Activated CD8-positive, alpha-beta memory T cell treated with anti-CD3 and anti-CD28 coated beads, Interleukin-2, amount 50 U/mL, for 48 hours (primary cell): ENCODE measurements around the gene NPTX2.
A peak's percentile ranks its signal among the peaks of the same experiment; 100 is the strongest.
"Not testable (repeated sequence)": the region's sequence is repeated elsewhere in the genome, so short reads cannot be mapped to it uniquely, and the experiment has no call there.

ENCODE experiments used
- DNase-seq: peaks from one replicate; pipeline ENCODE4 v3.0.0-alpha.2; 2020

Gene NPTX2

GRCh38 chr7:98617051-98617959 is at the start of gene NPTX2:
NPTX2 (plus strand) TSS chr7:98617285; CDS start chr7:98617462, 177 bp downstream.
- peak; percentile 62 for DNase-seq

- no peak for DNase-seq
These were observed 49.1 kb upstream of the NPTX2 start for GRCh38 chr7:98567991-98568390.

- DNase-seq, result no peak
These were observed 48.2 kb upstream of the NPTX2 start for GRCh38 chr7:98568891-98569290.

GRCh38 chr7:98569691-98570337 is 47.3 kb upstream of the NPTX2 start:
- no peak for DNase-seq

GRCh38 chr7:98571006-98571405 is 46.1 kb upstream of the NPTX2 start:
- DNase-seq, result no peak

- DNase-seq, result no peak
These were observed 45.1 kb upstream of the NPTX2 start for GRCh38 chr7:98571986-98572385.

- not testable (repeated sequence) for DNase-seq
These were observed 44.4 kb upstream of the NPTX2 start for GRCh38 chr7:98572716-98573115.

- DNase-seq, result no peak
These were observed 43.3 kb upstream of the NPTX2 start for GRCh38 chr7:98573816-98574215.

- DNase-seq, result no peak
These were observed 41.2 kb upstream of the NPTX2 start for GRCh38 chr7:98575878-98576277.

- DNase-seq, result no peak
These were observed 32.3 kb upstream of the NPTX2 start for GRCh38 chr7:98584830-98585229.

- DNase-seq, result no peak
These were observed 25.2 kb upstream of the NPTX2 start for GRCh38 chr7:98591926-98592325.

- DNase-seq, result no peak
These were observed 22.7 kb upstream of the NPTX2 start for GRCh38 chr7:98594348-98594747.

- no peak for DNase-seq
These were observed 22.3 kb upstream of the NPTX2 start for GRCh38 chr7:98594787-98595186.

GRCh38 chr7:98598846-98599615 is 18.1 kb upstream of the NPTX2 start:
- no peak for DNase-seq

GRCh38 chr7:98599886-98600285 is 17.2 kb upstream of the NPTX2 start:
- DNase-seq, result no peak

GRCh38 chr7:98602755-98603398 is 14.2 kb upstream of the NPTX2 start:
- DNase-seq, result no peak

- no peak for DNase-seq
These were observed 13.7 kb upstream of the NPTX2 start for GRCh38 chr7:98603399-98603788.

GRCh38 chr7:98613601-98614425 is 3.3 kb upstream of the NPTX2 start:
- no peak for DNase-seq

GRCh38 chr7:98616381-98617050 is 569 bp upstream of the NPTX2 start:
- no peak for DNase-seq

GRCh38 chr7:98617960-98618418 is 904 bp downstream of the NPTX2 start:
- no peak for DNase-seq

- no peak for DNase-seq
These were observed 1.7 kb downstream of the NPTX2 start for GRCh38 chr7:98618786-98619185.
